ENCODE results near the gene NHLRC1. TPM values are rescaled to one million over a fixed set of nuclear protein-coding genes. Genes with fewer than 3 reads are reported as not detected.

NHLRC1 gene
- total and polyA plus RNA-seq, 2 experiments from 2014 or later, result 1.1 TPM

DNA sequence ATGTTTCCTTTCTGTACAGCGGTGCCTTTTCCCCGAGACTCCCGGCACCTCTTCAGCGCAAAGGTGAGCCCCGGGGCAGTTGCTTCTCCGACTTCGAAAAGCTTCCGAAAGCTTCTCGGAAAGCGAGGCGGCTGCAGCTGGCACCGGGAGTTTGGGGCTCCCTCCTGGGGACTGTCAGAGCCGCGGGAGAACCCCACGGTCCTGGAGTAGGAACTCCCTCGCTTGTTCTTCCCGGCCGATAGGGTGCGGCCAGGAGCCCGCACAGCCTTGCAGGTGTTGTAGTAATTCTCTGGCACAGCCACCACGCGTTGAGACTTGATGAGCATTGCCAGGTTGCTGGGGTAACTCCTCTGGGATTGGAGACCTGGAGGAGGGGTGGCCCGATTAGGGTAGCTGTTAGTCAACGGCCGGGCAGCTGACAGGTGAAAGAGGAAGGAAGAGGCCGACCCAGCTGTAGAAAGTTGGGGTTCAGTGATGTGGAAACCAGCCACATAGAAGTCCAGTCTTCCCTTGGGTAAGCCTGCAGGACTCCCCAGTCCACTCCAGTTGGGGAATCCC is 33.5 kb upstream of the NHLRC1 start:
- peak; percentile 78 for ATAC-seq
- Histone ChIP-seq H3K4me3 (peak overlapping the region; percentile 87), H3K79me2 (replicated peaks; ENCODE audit: insufficient read depth) (peaks cover 7% of the 10 kb centered on the region; the same call in 1 of the 2 replicates), H3K4me1 (ENCODE audit: insufficient read depth) (peaks cover 17% of the 10 kb centered on the region), H4K20me1 (replicated peaks; ENCODE audit: insufficient read depth) (no peaks in the 10 kb centered on the region), H3K4me2 (peak overlapping the region; percentile 90), H2AFZ (peak overlapping the region; percentile 90), H3K27me3 (ENCODE audit: insufficient read depth) (no peaks in the 10 kb centered on the region), H3K36me3 (ENCODE audit: insufficient read depth) (peaks cover under 1% of the 10 kb centered on the region; the same call in 1 of the 2 replicates), H3K27ac (ENCODE audit: low read depth) (no peak overlapping the region), H3F3A (replicated peaks; ENCODE audit: low read depth) (0 out of 2 replicates have a peak, but pooled peaks cover 1% of the 10 kb centered on the region), H3K9me2 (ENCODE audit: insufficient read depth) (no peaks in the 10 kb centered on the region)
- Mint-ChIP-seq H3K9me3 (no peaks in the 10 kb centered on the region), H3K4me3 (peak overlapping the region; percentile 99), H3K27ac (no peak overlapping the region), H3K27me3 (ENCODE audit: insufficient read depth, low read depth, poor library complexity) (peaks cover 5% of the 10 kb centered on the region), H3K4me1 (peaks cover 16% of the 10 kb centered on the region), H3K36me3 (ENCODE audit: low read depth) (peaks cover 16% of the 10 kb centered on the region)
- TF ChIP-seq, protein P1, sequence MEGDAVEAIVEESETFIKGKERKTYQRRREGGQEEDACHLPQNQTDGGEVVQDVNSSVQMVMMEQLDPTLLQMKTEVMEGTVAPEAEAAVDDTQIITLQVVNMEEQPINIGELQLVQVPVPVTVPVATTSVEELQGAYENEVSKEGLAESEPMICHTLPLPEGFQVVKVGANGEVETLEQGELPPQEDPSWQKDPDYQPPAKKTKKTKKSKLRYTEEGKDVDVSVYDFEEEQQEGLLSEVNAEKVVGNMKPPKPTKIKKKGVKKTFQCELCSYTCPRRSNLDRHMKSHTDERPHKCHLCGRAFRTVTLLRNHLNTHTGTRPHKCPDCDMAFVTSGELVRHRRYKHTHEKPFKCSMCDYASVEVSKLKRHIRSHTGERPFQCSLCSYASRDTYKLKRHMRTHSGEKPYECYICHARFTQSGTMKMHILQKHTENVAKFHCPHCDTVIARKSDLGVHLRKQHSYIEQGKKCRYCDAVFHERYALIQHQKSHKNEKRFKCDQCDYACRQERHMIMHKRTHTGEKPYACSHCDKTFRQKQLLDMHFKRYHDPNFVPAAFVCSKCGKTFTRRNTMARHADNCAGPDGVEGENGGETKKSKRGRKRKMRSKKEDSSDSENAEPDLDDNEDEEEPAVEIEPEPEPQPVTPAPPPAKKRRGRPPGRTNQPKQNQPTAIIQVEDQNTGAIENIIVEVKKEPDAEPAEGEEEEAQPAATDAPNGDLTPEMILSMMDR (conservative IDR thresholded peaks at IDR 0.05; ENCODE audit: low read depth in 2 of 2), result peak; percentile 26 to 49
- TF ChIP-seq, protein P2, sequence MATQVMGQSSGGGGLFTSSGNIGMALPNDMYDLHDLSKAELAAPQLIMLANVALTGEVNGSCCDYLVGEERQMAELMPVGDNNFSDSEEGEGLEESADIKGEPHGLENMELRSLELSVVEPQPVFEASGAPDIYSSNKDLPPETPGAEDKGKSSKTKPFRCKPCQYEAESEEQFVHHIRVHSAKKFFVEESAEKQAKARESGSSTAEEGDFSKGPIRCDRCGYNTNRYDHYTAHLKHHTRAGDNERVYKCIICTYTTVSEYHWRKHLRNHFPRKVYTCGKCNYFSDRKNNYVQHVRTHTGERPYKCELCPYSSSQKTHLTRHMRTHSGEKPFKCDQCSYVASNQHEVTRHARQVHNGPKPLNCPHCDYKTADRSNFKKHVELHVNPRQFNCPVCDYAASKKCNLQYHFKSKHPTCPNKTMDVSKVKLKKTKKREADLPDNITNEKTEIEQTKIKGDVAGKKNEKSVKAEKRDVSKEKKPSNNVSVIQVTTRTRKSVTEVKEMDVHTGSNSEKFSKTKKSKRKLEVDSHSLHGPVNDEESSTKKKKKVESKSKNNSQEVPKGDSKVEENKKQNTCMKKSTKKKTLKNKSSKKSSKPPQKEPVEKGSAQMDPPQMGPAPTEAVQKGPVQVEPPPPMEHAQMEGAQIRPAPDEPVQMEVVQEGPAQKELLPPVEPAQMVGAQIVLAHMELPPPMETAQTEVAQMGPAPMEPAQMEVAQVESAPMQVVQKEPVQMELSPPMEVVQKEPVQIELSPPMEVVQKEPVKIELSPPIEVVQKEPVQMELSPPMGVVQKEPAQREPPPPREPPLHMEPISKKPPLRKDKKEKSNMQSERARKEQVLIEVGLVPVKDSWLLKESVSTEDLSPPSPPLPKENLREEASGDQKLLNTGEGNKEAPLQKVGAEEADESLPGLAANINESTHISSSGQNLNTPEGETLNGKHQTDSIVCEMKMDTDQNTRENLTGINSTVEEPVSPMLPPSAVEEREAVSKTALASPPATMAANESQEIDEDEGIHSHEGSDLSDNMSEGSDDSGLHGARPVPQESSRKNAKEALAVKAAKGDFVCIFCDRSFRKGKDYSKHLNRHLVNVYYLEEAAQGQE (IDR thresholded peaks at IDR 0.05; ENCODE audit: unreplicated experiment), result no peak
- DNase-seq (ENCODE audit: low spot score), result peak; percentile 95

DNA sequence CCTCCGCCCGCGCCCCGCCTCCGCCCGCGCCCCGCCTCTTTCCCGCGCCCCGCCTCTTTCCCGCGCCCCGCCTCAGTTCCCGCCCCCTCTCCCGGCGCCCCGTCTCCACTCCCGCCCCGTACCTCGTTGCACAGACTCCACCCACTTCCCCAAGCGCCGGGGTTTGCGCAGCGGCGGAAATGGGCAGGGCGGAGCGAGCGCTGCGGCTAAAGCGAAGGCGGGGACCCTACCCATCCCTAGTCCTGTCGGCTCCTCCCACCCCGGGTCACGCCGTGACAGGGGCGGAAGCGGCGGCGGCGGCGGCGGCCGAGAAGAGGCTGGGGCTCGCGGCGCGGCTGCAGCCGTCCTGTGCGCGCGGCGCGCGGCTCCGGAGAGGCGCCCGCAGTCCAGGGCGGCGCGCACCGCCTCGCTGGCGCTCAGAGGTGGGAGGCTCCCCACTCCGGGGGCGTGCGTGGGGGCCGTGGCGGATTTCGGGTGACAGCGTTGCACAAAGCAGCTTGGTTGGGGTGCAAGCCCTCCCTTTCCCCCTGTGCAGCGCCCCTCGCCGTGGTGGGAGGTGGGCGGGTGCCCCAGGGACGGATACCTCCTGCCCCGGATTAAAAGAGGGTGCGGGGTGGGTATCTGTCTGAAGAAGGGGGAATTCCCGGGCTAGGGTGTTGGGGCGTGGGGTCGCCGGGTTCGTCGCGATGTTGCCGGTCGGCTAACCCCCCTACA is 32.8 kb upstream of the NHLRC1 start, which contains the start of gene KDM1B:
KDM1B (plus strand) TSS at position 273 of the 714 bp plus-strand sequence. CDS start 4,474 bp downstream, outside the sequence.
- DNase-seq (ENCODE audit: low spot score) (peak; percentile 99), ATAC-seq (peak; percentile 86)
- peaks cover 16% of the 10 kb centered on the region for H3K4me1 Mint-ChIP-seq
- no peaks in the 10 kb centered on the region; the same call in 1 of the 2 replicates for H3K36me3 ChIP-seq (ENCODE audit: insufficient read depth)
- peak within 1 kb of the TSS; percentile 99 for H3K4me3 Mint-ChIP-seq
- H3K4me2 ChIP-seq, result peak within 1 kb of the TSS; percentile 91
- peaks cover 7% of the 10 kb centered on the region for H3K27me3 Mint-ChIP-seq (ENCODE audit: insufficient read depth, low read depth, poor library complexity)
- H3K9me2 ChIP-seq (ENCODE audit: insufficient read depth), result no peaks in the 10 kb centered on the region
- H3K27me3 ChIP-seq (ENCODE audit: insufficient read depth), result no peaks in the 10 kb centered on the region
- no peaks in the 10 kb centered on the region for H4K20me1 ChIP-seq (replicated peaks; ENCODE audit: insufficient read depth)
- peak; percentile 44; the same call in 1 of the 2 replicates for TF ChIP-seq POLR2AphosphoS5 (IDR thresholded peaks at IDR 0.05; ENCODE audit: low read depth)
- no peak for TF ChIP-seq NANOG (IDR thresholded peaks at IDR 0.05; ENCODE audit: borderline replicate concordance)
- TF ChIP-seq STAT1 (IDR thresholded peaks at IDR 0.05; ENCODE audit: unreplicated experiment), result no peak
- no peak for TF ChIP-seq EZH2phosphoT487 (IDR thresholded peaks at IDR 0.05; ENCODE audit: unreplicated experiment)
- TF ChIP-seq, protein P3, sequence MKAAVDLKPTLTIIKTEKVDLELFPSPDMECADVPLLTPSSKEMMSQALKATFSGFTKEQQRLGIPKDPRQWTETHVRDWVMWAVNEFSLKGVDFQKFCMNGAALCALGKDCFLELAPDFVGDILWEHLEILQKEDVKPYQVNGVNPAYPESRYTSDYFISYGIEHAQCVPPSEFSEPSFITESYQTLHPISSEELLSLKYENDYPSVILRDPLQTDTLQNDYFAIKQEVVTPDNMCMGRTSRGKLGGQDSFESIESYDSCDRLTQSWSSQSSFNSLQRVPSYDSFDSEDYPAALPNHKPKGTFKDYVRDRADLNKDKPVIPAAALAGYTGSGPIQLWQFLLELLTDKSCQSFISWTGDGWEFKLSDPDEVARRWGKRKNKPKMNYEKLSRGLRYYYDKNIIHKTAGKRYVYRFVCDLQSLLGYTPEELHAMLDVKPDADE (IDR thresholded peaks at IDR 0.05), result no peak
- no peak for TF ChIP-seq ZNF331 (CRISPR knock-in tag; IDR thresholded peaks at IDR 0.05; ENCODE audit: low read depth)
- TF ChIP-seq EZH2 (IDR thresholded peaks at IDR 0.05; ENCODE audit: low read depth, unreplicated experiment), result no peak
- TF ChIP-seq, protein P2 (IDR thresholded peaks at IDR 0.05; ENCODE audit: unreplicated experiment), result no peak
- H3K36me3 Mint-ChIP-seq (ENCODE audit: low read depth), result peaks cover 10% of the 10 kb centered on the region
- H3K27ac ChIP-seq (ENCODE audit: low read depth), result peak within 1 kb of the TSS; percentile 71
- H3K79me2 ChIP-seq (replicated peaks; ENCODE audit: insufficient read depth), result peaks cover 7% of the 10 kb centered on the region; the same call in 1 of the 2 replicates
- no peaks in the 10 kb centered on the region for H3F3A ChIP-seq (replicated peaks; ENCODE audit: low read depth)
- no peaks in the 10 kb centered on the region for H3K9me3 Mint-ChIP-seq
- peaks cover 17% of the 10 kb centered on the region for H3K4me1 ChIP-seq (ENCODE audit: insufficient read depth)
- peak within 1 kb of the TSS; percentile 87 for H3K4me3 ChIP-seq
- H2AFZ ChIP-seq, result peak within 1 kb of the TSS; percentile 90
- H3K27ac Mint-ChIP-seq, result peak within 1 kb of the TSS; percentile 99

All from GM23338 (cell line).